ENCODE data around the gene RNFT2.
"Not testable (repeated sequence)": the region's sequence is repeated elsewhere in the genome, so short reads cannot be mapped to it uniquely, and the experiment has no call there.

Gene RNFT2

GRCh38 chr12:116726694-116727093 lies 11.4 kb upstream of the RNFT2 start:
- Mint-ChIP-seq H3K4me3 (no peak overlapping the region), H3K27ac (no peak overlapping the region), H3K36me3 (peaks cover 7% of the 10 kb centered on the region), H3K4me1 (peaks cover 31% of the 10 kb centered on the region), H3K9me3 (no peaks in the 10 kb centered on the region), H3K27me3 (no peaks in the 10 kb centered on the region)

DNA sequence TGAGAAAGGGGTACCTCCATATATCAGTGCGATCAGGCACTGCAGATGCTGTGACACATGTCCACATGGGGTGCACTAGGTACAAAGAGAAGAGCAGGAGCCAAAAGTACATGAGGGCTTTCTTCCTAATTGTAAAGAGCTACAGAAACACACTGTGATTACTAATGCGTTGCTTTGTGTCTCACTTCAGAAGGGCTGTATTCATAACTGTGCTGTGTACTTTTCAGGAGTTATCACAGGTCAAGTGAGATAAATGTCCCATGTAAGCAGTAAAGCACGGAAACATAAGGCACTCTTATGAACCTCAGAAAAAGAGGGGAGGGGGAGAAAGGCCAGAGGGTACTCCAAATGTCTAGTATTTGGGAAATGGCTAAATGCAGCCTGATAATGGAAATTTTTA lies 10.9 kb upstream of the RNFT2 start:
- Mint-ChIP-seq H3K9me3 (no peaks in the 10 kb centered on the region), H3K4me3 (no peak overlapping the region), H3K27me3 (no peaks in the 10 kb centered on the region), H3K36me3 (peaks cover 6% of the 10 kb centered on the region), H3K27ac (peak overlapping the region; percentile 44), H3K4me1 (peaks cover 34% of the 10 kb centered on the region)

DNA sequence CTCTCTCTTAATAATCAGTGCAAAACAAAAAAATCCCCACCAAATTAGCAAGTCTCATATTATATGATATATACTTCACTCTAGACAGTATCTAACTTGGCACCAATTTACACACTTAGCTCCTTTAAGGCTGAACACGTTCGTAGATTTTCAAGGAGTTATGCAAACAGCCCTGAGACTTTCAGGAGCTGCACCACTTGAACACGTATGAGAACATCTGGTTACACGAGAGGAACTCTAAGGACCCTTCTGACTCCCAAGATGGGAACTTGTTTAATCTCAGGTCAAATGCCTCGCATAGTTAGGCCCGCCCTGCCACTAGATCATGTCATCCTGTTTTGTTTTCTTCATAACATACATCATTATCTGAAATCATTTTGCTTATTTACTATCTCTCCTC lies 10.2 kb upstream of the RNFT2 start:
- no peaks in the 10 kb centered on the region for H3K27me3 Mint-ChIP-seq
- no peaks in the 10 kb centered on the region for H3K9me3 Mint-ChIP-seq
- H3K27ac Mint-ChIP-seq = no peak overlapping the region
- H3K36me3 Mint-ChIP-seq = peaks cover 8% of the 10 kb centered on the region
- H3K4me1 Mint-ChIP-seq = peaks cover 36% of the 10 kb centered on the region
- H3K4me3 Mint-ChIP-seq = no peak overlapping the region

- Mint-ChIP-seq H3K27ac (no peak overlapping the region), H3K27me3 (no peaks in the 10 kb centered on the region), H3K4me1 (peaks cover 56% of the 10 kb centered on the region), H3K9me3 (no peaks in the 10 kb centered on the region), H3K4me3 (no peak overlapping the region), H3K36me3 (peaks cover 16% of the 10 kb centered on the region)
Observed at GRCh38 chr12:116731801-116732200, 6.3 kb upstream of the RNFT2 start.

GRCh38 chr12:116734156-116734768 lies 3.9 kb upstream of the RNFT2 start:
- peaks cover 41% of the 10 kb centered on the region for H3K4me1 Mint-ChIP-seq
- H3K27me3 Mint-ChIP-seq = no peaks in the 10 kb centered on the region
- H3K36me3 Mint-ChIP-seq = peaks cover 14% of the 10 kb centered on the region
- peak overlapping the region; percentile 49 for H3K4me3 Mint-ChIP-seq
- H3K9me3 Mint-ChIP-seq = no peaks in the 10 kb centered on the region
- no peak overlapping the region for H3K27ac Mint-ChIP-seq

DNA sequence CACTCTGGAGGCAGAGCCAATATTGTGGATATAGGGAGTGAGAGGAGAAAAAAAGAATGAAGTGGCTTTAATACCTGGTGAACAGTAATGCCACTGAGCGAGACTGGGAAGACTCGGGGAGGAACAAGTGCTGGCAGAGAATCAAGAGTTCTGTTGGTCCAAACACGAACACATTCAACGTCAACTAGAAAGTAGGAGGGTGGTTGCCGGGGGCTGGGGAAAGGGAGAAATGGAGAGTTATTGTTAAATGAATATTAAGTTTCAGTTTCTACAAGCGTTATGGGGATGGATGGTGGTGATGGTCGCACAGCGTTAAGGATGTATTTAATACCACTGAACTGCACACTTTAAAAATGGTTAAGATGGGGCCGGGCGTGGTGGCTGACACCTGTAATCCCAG lies 3.0 kb upstream of the RNFT2 start:
- H3K27ac Mint-ChIP-seq = no peak overlapping the region
- peak overlapping the region; percentile 49 for H3K4me3 Mint-ChIP-seq
- H3K36me3 Mint-ChIP-seq = peaks cover 10% of the 10 kb centered on the region
- no peaks in the 10 kb centered on the region for H3K27me3 Mint-ChIP-seq
- no peaks in the 10 kb centered on the region for H3K9me3 Mint-ChIP-seq
- peaks cover 38% of the 10 kb centered on the region for H3K4me1 Mint-ChIP-seq

GRCh38 chr12:116735951-116736599 lies 2.0 kb upstream of the RNFT2 start:
- Mint-ChIP-seq H3K36me3 (peaks cover 10% of the 10 kb centered on the region), H3K27ac (no peak overlapping the region), H3K4me1 (peaks cover 38% of the 10 kb centered on the region), H3K9me3 (no peaks in the 10 kb centered on the region), H3K4me3 (peak overlapping the region; percentile 98), H3K27me3 (no peaks in the 10 kb centered on the region)

DNA sequence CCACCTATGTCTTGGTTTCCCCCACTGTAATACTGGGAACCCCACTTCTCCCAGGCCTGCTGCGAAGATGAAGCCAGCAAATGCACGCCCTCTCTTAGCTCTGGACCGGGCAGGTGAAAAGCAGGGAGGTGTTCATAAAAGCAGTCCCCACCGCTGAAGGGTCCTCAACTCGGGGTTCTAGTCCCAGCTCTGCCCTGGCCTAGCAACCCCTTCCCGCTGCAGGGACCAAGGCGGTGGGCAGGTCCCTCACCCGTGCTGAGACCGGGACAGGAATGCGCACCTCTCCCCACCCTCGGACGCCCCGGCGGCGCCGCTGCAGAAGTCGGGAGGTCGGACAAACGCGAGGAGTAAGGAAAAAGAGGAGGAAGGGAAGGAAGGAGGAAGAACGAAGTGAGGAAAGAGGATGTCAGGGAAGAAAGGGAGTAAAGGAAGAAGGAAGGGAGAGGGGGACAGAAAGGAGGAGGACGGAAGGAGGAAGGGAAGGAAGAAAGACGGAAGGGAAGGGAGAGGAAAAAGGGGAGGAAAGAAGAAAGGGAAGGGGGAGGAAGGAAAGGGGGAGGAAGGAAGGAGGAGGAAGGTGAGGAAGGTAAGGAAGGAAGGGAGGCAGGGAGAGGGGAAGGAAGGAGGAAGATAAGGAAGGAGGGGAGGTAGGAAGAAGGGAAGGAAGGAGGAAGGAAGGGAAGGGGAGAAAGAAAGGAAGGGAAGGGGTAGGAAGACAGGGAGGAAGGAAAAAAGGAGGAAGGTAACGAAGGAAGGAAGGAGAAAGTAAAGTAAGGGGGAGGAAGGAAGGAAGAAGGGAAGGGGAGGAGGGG lies 947 bp upstream of the RNFT2 start:
- H3K27me3 Mint-ChIP-seq = no peaks in the 10 kb centered on the region

DNA sequence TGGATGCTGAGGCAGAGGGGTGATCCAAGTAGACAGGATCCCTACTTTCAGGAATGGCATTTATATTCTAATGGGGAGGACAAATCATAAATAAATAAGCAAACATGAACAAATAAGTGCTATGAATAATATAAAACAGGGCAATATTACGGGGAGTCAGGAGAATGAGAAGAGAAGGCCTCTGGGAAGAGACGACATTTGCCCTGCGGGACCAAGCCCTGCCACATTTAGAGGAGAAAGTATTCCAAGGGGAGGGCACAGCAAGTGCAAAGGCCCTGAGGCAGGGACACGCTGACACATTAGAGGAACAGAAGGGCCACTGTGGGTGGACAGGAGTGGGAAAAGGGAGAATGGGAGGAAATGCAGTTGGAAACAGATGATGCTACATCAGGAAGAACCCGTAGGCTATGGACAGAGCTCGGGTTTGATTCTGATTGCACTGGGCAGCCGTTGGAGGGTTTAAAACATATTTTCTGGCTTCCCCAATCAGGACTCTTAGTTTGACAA lies 1.3 kb downstream of the RNFT2 start:
- Mint-ChIP-seq H3K9me3 (no peaks in the 10 kb centered on the region), H3K27me3 (no peaks in the 10 kb centered on the region), H3K4me1 (peaks cover 23% of the 10 kb centered on the region), H3K27ac (peak overlapping the region; percentile 19), H3K4me3 (no peak overlapping the region), H3K36me3 (peaks cover 7% of the 10 kb centered on the region)

More for the DNA sequence above, 947 bp upstream of the RNFT2 start:
- H3K4me3 Mint-ChIP-seq = peak overlapping the region; percentile 98
- peaks cover 33% of the 10 kb centered on the region for H3K4me1 Mint-ChIP-seq
- H3K9me3 Mint-ChIP-seq = no peaks in the 10 kb centered on the region
- peaks cover 10% of the 10 kb centered on the region for H3K36me3 Mint-ChIP-seq
- peak overlapping the region; percentile 68 for H3K27ac Mint-ChIP-seq

GRCh38 chr12:116742787-116743186 lies 4.7 kb downstream of the RNFT2 start:
- not testable (repeated sequence) for H3K9me3 Mint-ChIP-seq, H3K4me3 Mint-ChIP-seq, H3K27ac Mint-ChIP-seq, H3K36me3 Mint-ChIP-seq, H3K4me1 Mint-ChIP-seq, H3K27me3 Mint-ChIP-seq

- Mint-ChIP-seq H3K27ac (no peak overlapping the region), H3K4me1 (no peaks in the 10 kb centered on the region), H3K9me3 (no peaks in the 10 kb centered on the region), H3K27me3 (no peaks in the 10 kb centered on the region), H3K36me3 (no peaks in the 10 kb centered on the region), H3K4me3 (no peak overlapping the region)
Observed at GRCh38 chr12:116744766-116745165, 6.7 kb downstream of the RNFT2 start.

GRCh38 chr12:116745554-116745953 lies 7.4 kb downstream of the RNFT2 start:
- no peaks in the 10 kb centered on the region for H3K9me3 Mint-ChIP-seq
- H3K27ac Mint-ChIP-seq = no peak overlapping the region
- no peaks in the 10 kb centered on the region for H3K4me1 Mint-ChIP-seq
- no peaks in the 10 kb centered on the region for H3K36me3 Mint-ChIP-seq
- no peak overlapping the region for H3K4me3 Mint-ChIP-seq
- H3K27me3 Mint-ChIP-seq = no peaks in the 10 kb centered on the region

- no peak overlapping the region for H3K27ac Mint-ChIP-seq
- H3K9me3 Mint-ChIP-seq = no peaks in the 10 kb centered on the region
- no peaks in the 10 kb centered on the region for H3K27me3 Mint-ChIP-seq
- H3K36me3 Mint-ChIP-seq = peaks cover 7% of the 10 kb centered on the region
- H3K4me1 Mint-ChIP-seq = no peaks in the 10 kb centered on the region
- H3K4me3 Mint-ChIP-seq = no peak overlapping the region
Observed at GRCh38 chr12:116749884-116750283, 11.8 kb downstream of the RNFT2 start.

DNA sequence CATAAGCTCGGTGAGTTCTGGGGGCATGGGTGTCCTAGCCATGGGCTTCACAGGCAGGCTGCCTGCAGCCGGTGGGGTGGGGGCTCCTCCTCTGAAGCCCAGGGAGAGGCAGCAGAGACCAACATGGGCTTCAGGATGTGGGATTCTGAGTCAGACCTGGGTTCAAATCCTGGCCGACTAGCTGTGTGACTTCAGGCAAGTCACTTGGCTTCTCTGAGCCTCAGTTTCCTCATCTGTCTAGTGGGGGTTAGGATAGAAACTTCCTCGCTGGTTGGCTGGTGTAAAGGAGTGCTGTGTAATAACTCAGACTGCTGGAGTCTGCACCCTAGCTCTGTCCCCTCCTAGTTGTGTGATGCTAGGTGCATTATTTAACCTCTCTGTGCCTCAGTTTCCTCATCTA lies 12.2 kb downstream of the RNFT2 start:
- Mint-ChIP-seq H3K4me1 (no peaks in the 10 kb centered on the region), H3K36me3 (peaks cover 8% of the 10 kb centered on the region), H3K9me3 (no peaks in the 10 kb centered on the region), H3K27me3 (no peaks in the 10 kb centered on the region), H3K27ac (no peak overlapping the region), H3K4me3 (no peak overlapping the region)

GRCh38 chr12:116754097-116754496 lies 16.0 kb downstream of the RNFT2 start:
- not testable (repeated sequence) for H3K4me1 Mint-ChIP-seq, H3K4me3 Mint-ChIP-seq, H3K27ac Mint-ChIP-seq, H3K27me3 Mint-ChIP-seq, H3K9me3 Mint-ChIP-seq
- peaks cover 20% of the 10 kb centered on the region for H3K36me3 Mint-ChIP-seq

DNA sequence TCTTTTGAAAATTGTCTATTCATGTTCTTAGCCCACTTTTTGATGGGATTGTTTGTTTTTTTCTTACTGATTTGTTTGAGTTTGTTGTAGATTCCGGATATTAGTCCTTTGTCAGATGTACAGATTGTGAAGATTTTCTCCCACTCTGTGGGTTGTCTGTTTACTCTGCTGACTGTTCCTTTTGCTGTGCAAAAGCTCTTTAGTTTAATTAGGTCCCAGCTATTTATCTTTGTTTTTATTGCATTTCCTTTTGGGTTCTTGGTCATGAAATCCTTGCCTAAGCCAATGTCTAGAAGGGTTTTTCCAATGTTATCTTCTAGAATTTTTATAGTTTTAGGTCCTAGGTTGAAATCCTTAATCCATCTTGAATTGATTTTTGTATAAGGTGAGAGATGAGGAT lies 16.7 kb downstream of the RNFT2 start:
- not testable (repeated sequence) for H3K4me1 Mint-ChIP-seq, H3K27ac Mint-ChIP-seq, H3K4me3 Mint-ChIP-seq, H3K9me3 Mint-ChIP-seq, H3K27me3 Mint-ChIP-seq
- H3K36me3 Mint-ChIP-seq = peaks cover 21% of the 10 kb centered on the region
